DND-41 (cell line): ENCODE data around the gene CD93.

Source experiments
- ATAC-seq: fragments of 200-7000 bp; cut with Tn5 transposase; 3 replicates; pipeline ENCODE4 v1.9.1; 2021; ENCODE audit warnings: low read depth; ENCODE audit not compliant: insufficient read depth
- DNase-seq: peaks from one replicate; pipeline ENCODE4 v3.0.0-alpha.2; 2020
- H2AFZ ChIP-seq: 2 replicates; pipeline ENCODE4 v1.6.0; 2012; ENCODE audit warnings: low read depth, low read length
- H3K27ac ChIP-seq: 2 replicates; pipeline ENCODE4 v1.5.1; 2012; ENCODE audit warnings: low read length, inconsistent platforms
- H3K27me3 ChIP-seq: fragments of 200-600 bp; sonication (generic); 2 replicates; pipeline ENCODE4 v1.6.0; 2012; ENCODE audit warnings: low read length, mild to moderate bottlenecking, inconsistent platforms; ENCODE audit not compliant: insufficient read depth, poor library complexity
- H3K36me3 ChIP-seq: 2 replicates; pipeline ENCODE4 v1.5.1; 2012; ENCODE audit warnings: low read length, inconsistent platforms; ENCODE audit not compliant: insufficient read depth
- H3K4me1 ChIP-seq: 2 replicates; pipeline ENCODE4 v1.5.1; 2012; ENCODE audit warnings: mild to moderate bottlenecking, low read length; ENCODE audit not compliant: insufficient read depth
- H3K4me2 ChIP-seq: 2 replicates; pipeline ENCODE4 v1.6.0; 2012; ENCODE audit warnings: mild to moderate bottlenecking, moderate library complexity, low read length, inconsistent platforms; ENCODE audit not compliant: insufficient read depth
- H3K4me3 ChIP-seq, 2 experiments: fragments of 200-600 bp in 1 of 2; shearing (Covaris generic) in 1 of 2; 2 replicates each; pipeline ENCODE4 v1.5.1; 2012 to 2016; ENCODE audit warnings: inconsistent platforms in 2 of 2, low read length in 2 of 2, mild to moderate bottlenecking in 2 of 2, low read depth in 1 of 2, moderate library complexity in 1 of 2
- H3K79me2 ChIP-seq: 2 replicates; pipeline ENCODE4 v1.6.0; 2012; ENCODE audit warnings: low read length, inconsistent platforms; ENCODE audit not compliant: insufficient read depth
- H3K9ac ChIP-seq: 2 replicates; pipeline ENCODE4 v1.6.0; 2012; ENCODE audit warnings: low read depth, mild to moderate bottlenecking, inconsistent platforms, low read length, moderate library complexity
- H3K9me3 ChIP-seq: 2 replicates; pipeline ENCODE4 v1.5.1; 2012; ENCODE audit warnings: low read length, moderate library complexity, mild to moderate bottlenecking, inconsistent platforms; ENCODE audit not compliant: insufficient read depth, severe bottlenecking
- H4K20me1 ChIP-seq: 2 replicates; pipeline ENCODE4 v1.6.0; 2012; ENCODE audit warnings: low read length; ENCODE audit not compliant: insufficient read depth
- EZH2 ChIP-seq: IDR thresholded peaks from 3 replicates; pipeline ENCODE4 v1.6.1; 2012; ENCODE audit warnings: borderline replicate concordance, low read depth, mild to moderate bottlenecking, moderate library complexity, low read length, inconsistent platforms; ENCODE audit not compliant: severe bottlenecking
- TF ChIP-seq, protein P1 (sequence below): IDR thresholded peaks from 2 replicates; pipeline ENCODE4 v1.5.1; 2012; ENCODE audit warnings: borderline replicate concordance, low read length, moderate library complexity, mild to moderate bottlenecking; ENCODE audit not compliant: poor library complexity, severe bottlenecking; ENCODE audit errors: extremely low read depth

CD93 gene

DNA sequence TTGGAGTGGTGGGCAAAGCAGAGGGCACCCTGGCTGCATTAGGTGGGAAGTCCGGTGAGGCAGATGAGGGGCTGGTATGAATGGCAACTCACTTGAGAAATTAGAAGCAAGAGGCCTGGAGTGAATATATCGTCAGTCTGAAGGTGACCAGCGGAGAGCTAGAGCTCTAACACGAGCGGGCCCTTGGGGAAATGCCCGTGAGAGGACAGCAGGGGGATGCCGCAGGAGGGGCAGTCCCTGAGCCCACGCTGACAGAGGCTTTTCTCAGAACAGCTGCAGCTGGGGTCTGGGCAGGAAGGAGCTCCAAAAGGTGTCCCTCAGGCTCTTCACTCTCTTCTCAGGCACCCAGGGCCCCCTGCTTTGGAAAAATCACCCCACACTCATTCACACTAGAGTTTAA lies 32.0 kb upstream of the CD93 start:
- DNase-seq: no peak
- H3K27me3 ChIP-seq: no peaks in the 10 kb centered on the region
- peaks cover 99% of the 10 kb centered on the region for H3K4me1 ChIP-seq
- H3K36me3 ChIP-seq: no peaks in the 10 kb centered on the region
- no peak for ATAC-seq
- H2AFZ ChIP-seq: no peak overlapping the region
- peaks cover 19% of the 10 kb centered on the region for H3K79me2 ChIP-seq
- no peaks in the 10 kb centered on the region for H3K9me3 ChIP-seq
- H3K4me2 ChIP-seq: no peak overlapping the region
- H3K4me3 ChIP-seq: no peak overlapping the region
- H3K27ac ChIP-seq: peak overlapping the region; percentile 94
- no peaks in the 10 kb centered on the region for H4K20me1 ChIP-seq
- TF ChIP-seq, protein P1, sequence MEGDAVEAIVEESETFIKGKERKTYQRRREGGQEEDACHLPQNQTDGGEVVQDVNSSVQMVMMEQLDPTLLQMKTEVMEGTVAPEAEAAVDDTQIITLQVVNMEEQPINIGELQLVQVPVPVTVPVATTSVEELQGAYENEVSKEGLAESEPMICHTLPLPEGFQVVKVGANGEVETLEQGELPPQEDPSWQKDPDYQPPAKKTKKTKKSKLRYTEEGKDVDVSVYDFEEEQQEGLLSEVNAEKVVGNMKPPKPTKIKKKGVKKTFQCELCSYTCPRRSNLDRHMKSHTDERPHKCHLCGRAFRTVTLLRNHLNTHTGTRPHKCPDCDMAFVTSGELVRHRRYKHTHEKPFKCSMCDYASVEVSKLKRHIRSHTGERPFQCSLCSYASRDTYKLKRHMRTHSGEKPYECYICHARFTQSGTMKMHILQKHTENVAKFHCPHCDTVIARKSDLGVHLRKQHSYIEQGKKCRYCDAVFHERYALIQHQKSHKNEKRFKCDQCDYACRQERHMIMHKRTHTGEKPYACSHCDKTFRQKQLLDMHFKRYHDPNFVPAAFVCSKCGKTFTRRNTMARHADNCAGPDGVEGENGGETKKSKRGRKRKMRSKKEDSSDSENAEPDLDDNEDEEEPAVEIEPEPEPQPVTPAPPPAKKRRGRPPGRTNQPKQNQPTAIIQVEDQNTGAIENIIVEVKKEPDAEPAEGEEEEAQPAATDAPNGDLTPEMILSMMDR: no peak
- no peak for TF ChIP-seq EZH2
- H3K9ac ChIP-seq: no peak overlapping the region; the same call in 1 of the 2 replicates

DNA sequence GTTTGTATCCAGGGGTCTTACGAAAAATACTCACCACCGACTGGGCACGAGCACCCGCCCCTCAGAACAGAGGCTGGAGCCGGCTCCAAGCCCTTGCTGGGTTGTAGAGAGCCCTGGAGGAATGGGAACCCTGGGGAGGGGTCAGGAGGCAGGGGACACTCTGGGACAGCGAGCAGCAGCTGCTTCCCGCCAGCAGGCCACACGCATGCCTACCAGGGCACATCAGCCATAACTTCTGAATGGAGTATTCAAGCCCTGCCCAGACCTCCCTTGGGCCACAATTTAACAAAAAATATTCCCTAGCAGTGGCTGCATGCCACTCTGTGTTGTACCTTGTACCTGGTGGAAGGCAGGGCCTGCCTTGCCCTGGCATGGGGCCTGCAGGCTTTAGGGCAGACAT lies 31.6 kb upstream of the CD93 start:
- Histone ChIP-seq H3K36me3 (no peaks in the 10 kb centered on the region), H3K4me3 (no peak overlapping the region), H2AFZ (no peak overlapping the region), H3K4me1 (peaks cover 99% of the 10 kb centered on the region), H3K9me3 (no peaks in the 10 kb centered on the region), H3K79me2 (peaks cover 19% of the 10 kb centered on the region), H3K27ac (peak overlapping the region; percentile 94), H4K20me1 (no peaks in the 10 kb centered on the region), H3K27me3 (no peaks in the 10 kb centered on the region), H3K9ac (no peak overlapping the region; the same call in 1 of the 2 replicates), H3K4me2 (no peak overlapping the region)
- TF ChIP-seq, protein P1: no peak
- no peak for TF ChIP-seq EZH2
- ATAC-seq: no peak
- no peak for DNase-seq

DNA sequence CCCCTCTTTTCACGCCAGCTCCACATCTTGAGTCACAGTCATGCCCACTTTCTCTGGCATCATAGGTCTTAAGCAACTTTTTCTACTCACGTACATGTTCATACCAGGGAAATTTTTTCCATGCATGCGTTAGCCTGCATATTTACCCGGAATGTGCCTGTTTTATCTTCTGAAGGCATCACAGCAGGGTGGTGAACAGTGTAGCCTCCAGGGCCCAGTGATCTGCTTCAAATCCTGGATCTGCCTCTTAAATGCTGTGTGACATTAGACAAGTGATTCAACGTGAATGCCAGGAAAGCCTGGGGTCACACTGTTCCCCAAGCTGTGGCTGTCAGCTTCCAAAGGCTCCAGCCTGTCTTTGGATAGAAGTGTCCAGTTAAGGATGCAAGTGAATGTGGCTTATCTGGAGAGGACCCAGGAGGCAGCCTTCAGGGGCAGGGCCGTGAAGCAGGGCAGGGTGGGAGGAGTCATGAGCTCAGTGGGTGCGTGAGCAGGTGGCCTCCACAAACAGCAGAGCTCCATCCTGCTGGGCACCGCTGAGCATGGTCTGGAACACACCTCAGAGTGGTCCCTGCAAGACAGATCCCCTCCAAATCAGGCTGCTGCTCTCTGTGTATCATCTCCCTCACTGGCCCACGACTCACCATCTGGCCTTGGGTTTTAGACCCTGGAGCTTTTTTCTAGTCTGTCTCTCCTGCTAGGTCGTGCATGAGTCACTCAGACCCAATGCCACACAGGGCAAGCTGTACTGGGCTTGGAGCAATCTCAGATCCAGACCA lies 30.4 kb upstream of the CD93 start:
- no peaks in the 10 kb centered on the region for H3K9me3 ChIP-seq
- H3K36me3 ChIP-seq: no peaks in the 10 kb centered on the region
- peak overlapping the region; percentile 3; the same call in 1 of the 2 replicates for H3K9ac ChIP-seq
- no peaks in the 10 kb centered on the region for H3K27me3 ChIP-seq
- peak overlapping the region; percentile 94 for H3K27ac ChIP-seq
- TF ChIP-seq EZH2: no peak
- TF ChIP-seq, protein P1: no peak
- no peak overlapping the region for H3K4me2 ChIP-seq
- no peak overlapping the region for H2AFZ ChIP-seq
- H3K4me1 ChIP-seq: peaks cover 100% of the 10 kb centered on the region
- ATAC-seq (peak; percentile 27; the same call in 2 of the 3 replicates), DNase-seq (peak; percentile 62)
- no peak overlapping the region for H3K4me3 ChIP-seq
- H3K79me2 ChIP-seq: peaks cover 16% of the 10 kb centered on the region
- H4K20me1 ChIP-seq: no peaks in the 10 kb centered on the region
